Measurements from ENCODE around the gene ACTN4. TPM values are rescaled to one million over a fixed set of nuclear protein-coding genes. Genes with fewer than 3 reads are reported as not detected.

ACTN4 gene
- total RNA-seq, 4 donors from 2014 or later: 475 to 520 (median 507) TPM

GRCh38 chr19:38693380-38694223 is 46.2 kb downstream of the ACTN4 start:
- peak in 1 of 2 donors; percentile 65 for DNase-seq (ENCODE audit: low spot score in 2 of 2)
- TF ChIP-seq EP300 (IDR thresholded peaks at IDR 0.05): no peak
- TF ChIP-seq POLR2A (IDR thresholded peaks at IDR 0.05): no peak
- TF ChIP-seq CTCF (IDR thresholded peaks at IDR 0.05): no peak
- no peak for TF ChIP-seq POLR2AphosphoS5 (IDR thresholded peaks at IDR 0.05)
- Histone ChIP-seq H3K4me3 (no peak overlapping the region), H3K36me3 (no peaks in the 10 kb centered on the region), H3K27ac (peak overlapping the region; percentile 77), H3K9me3 (no peaks in the 10 kb centered on the region), H3K4me1 (peaks cover 97% of the 10 kb centered on the region), H3K27me3 (no peaks in the 10 kb centered on the region)
- 57% methylated on average over 16 of the region's 19 CpGs for WGBS

DNA sequence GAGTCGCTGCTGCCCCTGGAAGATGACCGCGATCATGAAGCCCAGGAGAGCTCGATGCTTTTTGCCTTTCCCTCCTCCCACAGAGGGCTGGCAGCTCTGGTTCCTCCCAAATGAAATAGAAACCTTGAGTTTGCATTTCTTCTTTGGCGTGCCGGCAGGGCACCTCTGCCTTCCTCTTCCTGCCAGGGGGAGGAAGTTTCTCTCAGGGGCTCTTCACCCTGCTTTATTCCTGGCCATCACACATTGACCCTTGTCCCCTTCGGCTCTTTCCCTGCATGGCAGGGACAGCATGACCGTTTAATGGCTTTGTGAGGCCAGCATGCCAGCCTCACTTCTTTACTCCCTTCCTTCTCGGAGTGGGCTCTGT is 47.9 kb downstream of the ACTN4 start:
- WGBS: 43% methylated on average over 9 of the region's 9 CpGs
- TF ChIP-seq CTCF (IDR thresholded peaks at IDR 0.05): no peak
- TF ChIP-seq EP300 (IDR thresholded peaks at IDR 0.05): no peak
- no peak for TF ChIP-seq POLR2AphosphoS5 (IDR thresholded peaks at IDR 0.05)
- TF ChIP-seq POLR2A (IDR thresholded peaks at IDR 0.05): no peak
- Histone ChIP-seq H3K27me3 (no peaks in the 10 kb centered on the region), H3K4me1 (peaks cover 98% of the 10 kb centered on the region), H3K27ac (peak overlapping the region; percentile 77), H3K4me3 (no peak overlapping the region), H3K36me3 (peaks cover under 1% of the 10 kb centered on the region), H3K9me3 (no peaks in the 10 kb centered on the region)
- no peak for DNase-seq (ENCODE audit: low spot score in 2 of 2)

DNA sequence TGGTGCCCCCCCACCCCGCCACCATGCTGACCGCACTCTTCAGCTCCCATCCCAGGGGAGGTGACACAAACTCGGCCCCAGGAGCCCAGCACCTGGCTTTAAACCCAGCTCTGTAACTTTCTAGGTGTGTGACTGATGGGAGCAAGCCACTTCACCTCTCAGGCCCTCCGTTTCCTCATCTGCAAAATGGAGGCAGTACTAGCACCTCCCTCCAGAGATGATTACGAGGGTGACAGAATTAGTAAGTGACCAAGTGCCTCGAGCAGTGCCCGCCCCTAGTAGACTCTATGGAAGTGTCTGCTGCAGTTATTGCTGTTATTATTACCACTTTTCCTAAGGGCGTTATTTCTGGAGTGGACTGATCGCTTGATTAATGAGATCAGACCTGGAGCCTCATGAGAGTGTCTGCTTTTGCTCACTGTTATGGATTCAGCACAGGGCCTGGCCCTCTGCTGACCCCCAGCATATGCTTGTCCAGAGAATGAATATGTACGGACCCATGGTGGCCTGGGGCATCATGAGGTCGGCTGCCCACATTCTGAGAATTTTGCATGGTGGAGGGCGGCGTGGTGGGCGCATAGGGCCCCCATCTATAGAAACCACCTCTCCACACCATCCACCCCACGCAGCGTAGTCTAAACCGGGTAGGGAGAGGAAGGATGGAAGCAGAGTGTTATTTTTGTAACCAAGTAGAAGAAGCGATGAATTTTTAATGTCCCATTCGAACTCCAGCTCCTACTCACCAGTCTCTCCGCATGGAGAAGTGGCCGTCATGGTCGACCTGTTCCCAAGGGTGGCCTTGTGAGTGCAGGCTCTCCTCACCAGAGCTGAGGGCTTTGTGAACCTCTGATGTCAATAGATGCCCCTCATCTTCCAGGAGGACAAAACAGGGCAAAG is 48.6 kb downstream of the ACTN4 start:
- no peak for DNase-seq (ENCODE audit: low spot score in 2 of 2)
- H3K4me1 ChIP-seq: peaks cover 98% of the 10 kb centered on the region

GRCh38 chr19:38696729-38697055 is 49.2 kb downstream of the ACTN4 start:
- no peaks in the 10 kb centered on the region for H3K9me3 ChIP-seq
- WGBS: 70% methylated on average over 6 of the region's 6 CpGs
- DNase-seq (ENCODE audit: low spot score in 2 of 2): no peak
- H3K4me3 ChIP-seq: no peak overlapping the region
- peaks cover 100% of the 10 kb centered on the region for H3K4me1 ChIP-seq
- no peaks in the 10 kb centered on the region for H3K27me3 ChIP-seq
- peaks cover 14% of the 10 kb centered on the region for H3K36me3 ChIP-seq
- TF ChIP-seq POLR2AphosphoS5 (IDR thresholded peaks at IDR 0.05): no peak
- TF ChIP-seq CTCF (IDR thresholded peaks at IDR 0.05): no peak
- no peak for TF ChIP-seq POLR2A (IDR thresholded peaks at IDR 0.05)
- no peak for TF ChIP-seq EP300 (IDR thresholded peaks at IDR 0.05)
- H3K27ac ChIP-seq: peak overlapping the region; percentile 84

More for the DNA sequence above, 48.6 kb downstream of the ACTN4 start:
- Histone ChIP-seq H3K36me3 (peaks cover 8% of the 10 kb centered on the region), H3K9me3 (no peaks in the 10 kb centered on the region), H3K27ac (peak overlapping the region; percentile 84), H3K27me3 (no peaks in the 10 kb centered on the region), H3K4me3 (no peak overlapping the region)
- WGBS: 80% methylated on average over 21 of the region's 22 CpGs
- TF ChIP-seq POLR2A (IDR thresholded peaks at IDR 0.05): no peak
- TF ChIP-seq POLR2AphosphoS5 (IDR thresholded peaks at IDR 0.05): no peak
- no peak for TF ChIP-seq EP300 (IDR thresholded peaks at IDR 0.05)
- no peak for TF ChIP-seq CTCF (IDR thresholded peaks at IDR 0.05)

- DNase-seq (ENCODE audit: low spot score in 2 of 2): no peak
- Histone ChIP-seq H3K27me3 (no peaks in the 10 kb centered on the region), H3K27ac (peak overlapping the region; percentile 84), H3K9me3 (no peaks in the 10 kb centered on the region), H3K4me1 (peaks cover 100% of the 10 kb centered on the region), H3K36me3 (peaks cover 19% of the 10 kb centered on the region), H3K4me3 (no peak overlapping the region)
- TF ChIP-seq CTCF (IDR thresholded peaks at IDR 0.05) (no peak), EP300 (IDR thresholded peaks at IDR 0.05) (no peak)
- 58% methylated on average over 6 of the region's 6 CpGs for whole genome bisulfite sequencing
Measured at GRCh38 chr19:38697197-38697596, 49.7 kb downstream of the ACTN4 start.
